ENCODE data around the gene CCDC170. TPM values are rescaled to one million over a fixed set of nuclear protein-coding genes. Genes with fewer than 3 reads are reported as not detected.
"Not testable (repeated sequence)": the region's sequence is repeated elsewhere in the genome, so short reads cannot be mapped to it uniquely, and the experiment has no call there.

Gene CCDC170
- total RNA-seq, 6 donors from 2014 or later, result 1.7 to 28.3 (median 5.2) TPM

DNA sequence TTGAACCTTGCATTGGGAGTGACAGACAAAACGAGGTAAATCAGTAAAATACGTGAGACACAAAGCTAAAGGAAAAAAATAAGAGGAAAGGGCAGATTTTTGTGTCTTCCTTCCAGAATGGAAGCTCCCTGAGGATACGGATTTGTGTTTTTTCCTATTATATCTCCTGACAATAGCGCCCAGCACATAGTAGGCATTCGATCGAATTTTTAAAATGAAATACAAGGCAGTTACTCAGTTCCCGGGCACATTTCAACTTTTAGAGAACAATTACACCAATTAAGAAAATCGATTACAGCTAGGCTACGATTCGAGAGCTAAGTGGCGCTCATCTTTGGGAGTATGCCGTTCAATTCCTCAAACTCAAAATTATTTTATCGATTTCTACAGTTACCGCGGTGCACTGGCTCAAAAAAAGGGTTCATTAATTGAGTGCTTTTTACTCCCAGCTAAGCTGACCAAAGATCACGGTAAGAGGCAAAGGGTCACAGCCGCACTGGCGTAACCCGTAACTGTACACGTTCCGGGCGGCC is 42.3 kb upstream of the CCDC170 start:
- DNase-seq, result no peak
- WGBS, 2 donors, result 1 to 2% methylated on average over 16 to 22 of the region's 22 CpGs
- H3K4me3 ChIP-seq, result peak overlapping the region; percentile 70 to 81 (median 78)
- TF ChIP-seq POLR2AphosphoS5 (IDR thresholded peaks at IDR 0.05) (no peak), EP300 (IDR thresholded peaks at IDR 0.05) (no peak), POLR2A (IDR thresholded peaks at IDR 0.05) (no peak)
- TF ChIP-seq, protein P1, sequence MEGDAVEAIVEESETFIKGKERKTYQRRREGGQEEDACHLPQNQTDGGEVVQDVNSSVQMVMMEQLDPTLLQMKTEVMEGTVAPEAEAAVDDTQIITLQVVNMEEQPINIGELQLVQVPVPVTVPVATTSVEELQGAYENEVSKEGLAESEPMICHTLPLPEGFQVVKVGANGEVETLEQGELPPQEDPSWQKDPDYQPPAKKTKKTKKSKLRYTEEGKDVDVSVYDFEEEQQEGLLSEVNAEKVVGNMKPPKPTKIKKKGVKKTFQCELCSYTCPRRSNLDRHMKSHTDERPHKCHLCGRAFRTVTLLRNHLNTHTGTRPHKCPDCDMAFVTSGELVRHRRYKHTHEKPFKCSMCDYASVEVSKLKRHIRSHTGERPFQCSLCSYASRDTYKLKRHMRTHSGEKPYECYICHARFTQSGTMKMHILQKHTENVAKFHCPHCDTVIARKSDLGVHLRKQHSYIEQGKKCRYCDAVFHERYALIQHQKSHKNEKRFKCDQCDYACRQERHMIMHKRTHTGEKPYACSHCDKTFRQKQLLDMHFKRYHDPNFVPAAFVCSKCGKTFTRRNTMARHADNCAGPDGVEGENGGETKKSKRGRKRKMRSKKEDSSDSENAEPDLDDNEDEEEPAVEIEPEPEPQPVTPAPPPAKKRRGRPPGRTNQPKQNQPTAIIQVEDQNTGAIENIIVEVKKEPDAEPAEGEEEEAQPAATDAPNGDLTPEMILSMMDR (IDR thresholded peaks at IDR 0.05), result no peak
- H3K4me1 ChIP-seq, result peaks cover 15 to 34% (median 24%) of the 10 kb centered on the region in 4 donors
- H3K36me3 ChIP-seq, result no peaks in the 10 kb centered on the region
- no peaks in the 10 kb centered on the region for H3K9me3 ChIP-seq
- no peaks in the 10 kb centered on the region for H3K27me3 ChIP-seq
- peak overlapping the region; percentile 94 to 98 (median 96) for H3K27ac ChIP-seq
- no peak for ATAC-seq (ENCODE audit: low FRiP score in 2 of 2)

DNA sequence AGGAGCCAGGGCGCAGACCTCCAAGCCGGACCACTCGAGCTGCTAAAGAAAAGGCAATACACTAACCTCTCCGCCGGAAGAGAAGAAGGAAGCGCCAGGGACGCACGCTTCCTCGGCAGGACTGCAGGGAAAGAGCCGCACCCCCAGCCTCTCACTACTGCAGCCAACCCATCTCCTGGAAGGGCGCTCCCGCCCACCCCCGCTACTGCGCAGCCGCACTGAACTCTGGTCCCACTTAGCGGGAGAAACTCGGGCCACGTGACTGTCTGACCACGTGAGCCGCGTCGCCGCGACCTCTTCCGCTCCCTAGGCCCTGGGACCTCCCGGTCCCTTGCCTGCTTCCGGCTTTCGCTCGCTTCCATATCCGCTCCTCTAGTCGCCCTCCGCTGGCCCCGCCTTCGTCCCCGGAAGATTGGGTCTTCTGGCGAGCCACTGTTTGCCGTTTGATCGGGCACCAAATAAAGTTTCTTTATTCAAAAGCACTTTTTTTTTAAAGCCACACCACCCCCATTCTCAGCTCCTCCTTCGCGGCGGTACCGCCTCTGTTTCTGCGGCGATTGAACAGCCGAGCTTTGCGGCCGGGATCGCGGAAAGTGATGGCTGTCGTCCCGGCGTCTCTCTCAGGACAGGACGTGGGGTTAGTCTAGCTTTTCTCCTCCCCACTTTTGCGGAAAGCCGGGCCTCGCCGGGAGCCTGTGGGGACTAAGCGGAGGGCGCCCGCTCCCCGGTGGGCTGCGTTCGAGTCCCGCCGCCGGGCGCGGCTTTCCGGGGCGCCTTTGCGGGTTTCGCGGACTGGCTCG is 41.7 kb upstream of the CCDC170 start, which contains the start of gene RMND1:
Gene RMND1 (minus strand): TSS at position 177 of the 800 bp plus-strand sequence. CDS start 6,315 bp downstream, outside the sequence.
- DNase-seq, result peak; percentile 100
- Histone ChIP-seq H3K4me3 (peak within 1 kb of the TSS; percentile 70 to 81 (median 78)), H3K36me3 (peaks cover 0 to 3% (median 0%) of the 10 kb centered on the region in 4 donors), H3K27ac (peak within 1 kb of the TSS; percentile 94 to 98 (median 96)), H3K4me1 (peaks cover 22 to 36% (median 28%) of the 10 kb centered on the region in 4 donors), H3K9me3 (no peaks in the 10 kb centered on the region), H3K27me3 (no peaks in the 10 kb centered on the region)
- TF ChIP-seq EP300 (IDR thresholded peaks at IDR 0.05), result peak in 2 of 4 donors; percentile 16 to 86
- peak in 3 of 4 donors; percentile 71 to 80 (median 71) for TF ChIP-seq POLR2A (IDR thresholded peaks at IDR 0.05)
- TF ChIP-seq POLR2AphosphoS5 (IDR thresholded peaks at IDR 0.05), result peak; percentile 95 to 96
- TF ChIP-seq, protein P1 (IDR thresholded peaks at IDR 0.05), result peak in 1 of 6 experiments; percentile 41
- WGBS, 2 donors, result 1% methylated on average over 29 to 65 of the region's 74 CpGs
- ATAC-seq (ENCODE audit: low FRiP score in 2 of 2), result peak; percentile 99 to 100

DNA sequence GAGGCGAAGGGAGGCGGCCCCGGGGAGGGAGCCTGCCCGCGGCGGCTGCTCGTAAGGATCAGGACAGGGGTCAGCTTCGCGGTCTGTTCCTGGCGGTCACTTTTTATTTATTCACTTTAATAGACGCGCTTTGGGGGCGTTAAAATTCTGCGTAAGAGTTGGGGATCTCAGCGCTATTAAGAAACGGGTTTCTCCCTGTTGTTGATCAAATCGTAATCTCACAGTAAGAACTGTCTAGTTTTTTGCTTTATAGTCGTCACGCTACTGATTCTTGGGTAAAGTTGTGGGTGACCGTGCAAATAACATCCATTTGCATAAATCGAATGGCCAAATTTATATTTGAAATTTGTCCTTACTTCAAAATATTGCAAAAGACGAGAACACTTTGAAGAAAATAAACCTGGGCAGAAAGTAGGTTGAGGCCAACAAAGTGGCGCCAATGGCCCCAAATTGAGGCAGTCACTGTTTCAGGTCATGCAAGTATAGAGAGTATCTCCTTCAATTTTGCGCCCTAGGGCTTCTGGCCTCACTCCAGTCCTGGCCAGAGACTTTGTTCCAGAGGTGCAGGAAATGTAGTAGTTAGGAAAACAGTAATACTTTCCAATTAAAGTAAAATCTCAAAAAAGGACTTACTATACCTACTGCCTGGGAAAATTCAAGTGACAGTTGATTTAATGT is 40.9 kb upstream of the CCDC170 start:
- Histone ChIP-seq H3K27me3 (no peaks in the 10 kb centered on the region), H3K4me1 (peaks cover 23 to 36% (median 29%) of the 10 kb centered on the region in 4 donors), H3K27ac (peak overlapping the region; percentile 94 to 98 (median 96)), H3K4me3 (peak overlapping the region; percentile 66 to 81 (median 73)), H3K36me3 (peaks cover 0 to 3% (median 0%) of the 10 kb centered on the region in 4 donors), H3K9me3 (no peaks in the 10 kb centered on the region)
- TF ChIP-seq POLR2A (IDR thresholded peaks at IDR 0.05), result peak in 1 of 4 donors; percentile 3
- TF ChIP-seq, protein P1 (IDR thresholded peaks at IDR 0.05), result no peak
- peak in 1 of 2 donors; percentile 64 for ATAC-seq (ENCODE audit: low FRiP score in 2 of 2)
- 1 to 2% methylated on average over 10 to 24 of the region's 24 CpGs for WGBS, 2 donors
- peak in 1 of 2 donors; percentile 54 for DNase-seq

DNA sequence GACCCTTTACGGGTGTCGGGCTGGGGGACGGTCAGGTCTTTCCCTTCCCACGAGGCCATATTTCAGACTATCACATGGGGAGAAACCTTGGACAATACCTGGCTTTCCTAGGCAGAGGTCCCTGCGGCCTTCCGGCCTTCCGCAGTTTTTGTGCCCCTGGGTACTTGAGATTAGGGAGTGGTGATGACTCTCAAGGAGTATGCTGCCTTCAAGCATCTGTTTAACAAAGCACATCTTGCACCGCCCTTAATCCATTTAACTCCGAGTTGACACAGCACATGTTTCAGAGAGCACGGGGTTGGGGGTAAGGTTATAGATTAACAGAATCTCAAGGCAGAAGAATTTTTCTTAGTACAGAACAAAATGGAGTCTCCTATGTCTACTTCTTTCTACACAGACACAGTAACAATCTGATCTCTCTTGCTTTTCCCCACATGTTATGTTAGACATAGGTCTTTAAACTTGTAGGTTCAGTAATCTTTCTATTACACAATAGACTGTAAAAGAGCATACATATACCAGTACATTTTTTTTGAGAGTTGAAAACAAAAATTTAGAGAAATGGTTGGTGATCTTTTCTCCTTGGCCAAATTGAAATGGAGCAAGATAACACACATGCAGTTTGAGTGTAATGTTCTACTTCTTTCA is 37.9 kb upstream of the CCDC170 start:
- not testable (repeated sequence) for H3K4me3 ChIP-seq; H3K27me3 ChIP-seq; H3K9me3 ChIP-seq; ATAC-seq (ENCODE audit: low FRiP score in 2 of 2)
- DNase-seq, result peak in 1 of 2 donors; percentile 61
- H3K4me1 ChIP-seq, result peaks cover 23 to 39% (median 29%) of the 10 kb centered on the region in 4 donors
- WGBS, 2 donors, result 54 to 63% methylated on average over 6 to 9 of the region's 10 CpGs
- peak overlapping the region; percentile 11 to 32 (median 16) for H3K27ac ChIP-seq
- peaks cover 13 to 28% (median 20%) of the 10 kb centered on the region in 4 donors for H3K36me3 ChIP-seq

Data from upper lobe of left lung (tissue), 6 donors.